K562 (cell line): Measurements from ENCODE around the gene GPC3. TPM values are rescaled to one million over a fixed set of nuclear protein-coding genes. Genes with fewer than 3 reads are reported as not detected.

ENCODE experiments used
- ATAC-seq: fragments of 200-7000 bp; cut with Tn5 transposase; 3 replicates; pipeline ENCODE4 v1.9.1; 2020; ENCODE audit warnings: moderate library complexity
- BruUV-seq: library from RNA; stranded (reverse); fragments of 400-500 nt; replicated peaks from 2 replicates; lab custom pipeline; 2021; lab: Mats Ljungman, UMichigan
- CTCF ChIA-PET: fragments of 300-600 bp; formaldehyde crosslinking; extraction: SDS; loops from one replicate; lab custom pipeline; 2021; ENCODE audit warnings: low intra/inter-chr PET ratio; lab: Yijun Ruan, JAX
- POLR2A ChIA-PET: fragments of 300-600, 350-650 bp; sonication (Branson Sonifier 250); formaldehyde crosslinking; extraction: SDS; loops from one replicate; lab custom pipeline; 2021; ENCODE audit warnings: antibody characterized with exemption, inconsistent platforms; lab: Yijun Ruan, JAX
- DNase-seq, 4 experiments: peaks; one replicate each; pipeline versions ENCODE4 v3.0.0 to v3.0.0-alpha.2; 2011 to 2018; ENCODE audit warnings: low spot score in 3 of 4, mixed read lengths in 3 of 4; ENCODE audit errors: extremely low read depth in 1 of 4
- FAIRE-seq: peaks from 2 replicates; lab custom pipeline; 2011; peaks lifted over from hg19 to GRCh38; lab: Jason Lieb, UNC
- H2AFZ ChIP-seq: 2 replicates; pipeline ENCODE4 v1.6.0; 2011; ENCODE audit warnings: low read depth, low read length, control low read depth, inconsistent platforms
- H3K27ac ChIP-seq: fragments of 200-600 bp; 3 replicates; pipeline ENCODE4 v1.8.0; 2011; ENCODE audit warnings: low read depth, mild to moderate bottlenecking, control low read depth, inconsistent platforms, low read length, moderate library complexity, mixed read lengths; ENCODE audit errors: extremely low read depth
- H3K27me3 ChIP-seq, 2 experiments: fragments of 300-600 bp in 1 of 2; 2 replicates in 1 of 2; 3 replicates in 1 of 2; pipeline versions ENCODE4 v1.6.0 to v1.8.0; 2011; ENCODE audit warnings: inconsistent platforms in 2 of 2, low read length in 2 of 2, mild to moderate bottlenecking in 1 of 2, mixed read lengths in 1 of 2, moderate library complexity in 1 of 2; ENCODE audit not compliant: control insufficient read depth in 2 of 2, insufficient read depth in 2 of 2
- H3K36me3 ChIP-seq: fragments of 300-600 bp; 3 replicates; pipeline ENCODE4 v1.8.0; 2011; ENCODE audit warnings: mild to moderate bottlenecking, low read length, inconsistent platforms; ENCODE audit not compliant: control insufficient read depth, insufficient read depth
- H3K4me1 ChIP-seq, 2 experiments: fragments of 200-600 bp in 1 of 2; replicated peaks in 1 of 2; 2 replicates in 1 of 2; 3 replicates in 1 of 2; pipeline versions ENCODE4 v1.5.1 to v1.8.0; 2011; ENCODE audit warnings: inconsistent platforms in 2 of 2, low read length in 2 of 2, mild to moderate bottlenecking in 1 of 2, mixed read lengths in 1 of 2, moderate library complexity in 1 of 2; ENCODE audit not compliant: control insufficient read depth in 2 of 2, insufficient read depth in 2 of 2
- H3K4me2 ChIP-seq: 2 replicates; pipeline ENCODE4 v1.6.1; 2011; ENCODE audit warnings: low read length, control low read depth, inconsistent platforms, mixed read lengths; ENCODE audit not compliant: insufficient read depth
- H3K4me3 ChIP-seq: fragments of 200-600 bp; sonication (generic), shearing (Covaris generic); 2 replicates; pipeline ENCODE4 v1.5.1; 2016; ENCODE audit warnings: control low read depth, inconsistent platforms
- H3K79me2 ChIP-seq: fragments of 200-600 bp; 3 replicates; pipeline ENCODE4 v1.8.0; 2011; ENCODE audit warnings: low read length, inconsistent platforms; ENCODE audit not compliant: control insufficient read depth, insufficient read depth
- H3K9ac ChIP-seq, 2 experiments: 2 replicates each; pipeline versions ENCODE4 v1.6.0 to v1.6.1; 2011; ENCODE audit warnings: low read depth in 2 of 2, low read length in 2 of 2, control low read depth in 1 of 2, inconsistent platforms in 1 of 2, mild to moderate bottlenecking in 1 of 2, mixed read lengths in 1 of 2; ENCODE audit not compliant: insufficient read depth in 1 of 2
- H3K9me1 ChIP-seq: one replicate; pipeline ENCODE4 v1.6.0; 2011; ENCODE audit warnings: inconsistent platforms, mild to moderate bottlenecking, low read length, moderate library complexity; ENCODE audit not compliant: control insufficient read depth, insufficient read depth
- H3K9me3 ChIP-seq: replicated peaks from 2 replicates; pipeline ENCODE4 v1.5.1; 2011; ENCODE audit warnings: low read depth, low read length, inconsistent platforms; ENCODE audit not compliant: control insufficient read depth, insufficient read depth
- H4K20me1 ChIP-seq: replicated peaks from 2 replicates; pipeline ENCODE4 v1.6.1; 2011; ENCODE audit warnings: low read length, inconsistent platforms, mixed read lengths; ENCODE audit not compliant: control insufficient read depth, insufficient read depth
- CHD4 ChIP-seq: fragments of 200-600 bp; sonication (generic); IDR thresholded peaks from 3 replicates; pipeline ENCODE4 v1.6.1; 2012; ENCODE audit warnings: low read depth, mild to moderate bottlenecking, mixed read lengths, low read length, inconsistent platforms; ENCODE audit not compliant: insufficient read depth, insufficient replicate concordance, poor library complexity, severe bottlenecking
- MTA2 ChIP-seq: fragments of 450-650 bp; IDR thresholded peaks from 2 replicates; pipeline ENCODE4 v1.6.1; 2016; ENCODE audit warnings: low read depth
- RUNX1 ChIP-seq: sonication (generic); IDR thresholded peaks from 2 replicates; pipeline ENCODE4 v1.6.1; 2016; ENCODE audit warnings: antibody characterized with exemption, low read depth
- SLC30A9 ChIP-seq: fragments of 250-450 bp; sonication (Bioruptor Pico); IDR thresholded peaks from 2 replicates; pipeline ENCODE4 v1.8.0; 2022; ENCODE audit warnings: mild to moderate bottlenecking, moderate library complexity
- SMARCA5 ChIP-seq: fragments of 450-650 bp; IDR thresholded peaks from 2 replicates; pipeline ENCODE4 v1.6.1; 2016
- ZBED1 ChIP-seq: IDR thresholded peaks from 2 replicates; pipeline ENCODE4 v1.6.1; 2014
- ZNF253 ChIP-seq: fragments of 250-450 bp; sonication (Bioruptor Pico); conservative IDR thresholded peaks from 2 replicates; pipeline ENCODE4 v1.6.1; 2021; ENCODE audit warnings: mild to moderate bottlenecking
- ZNF384 ChIP-seq: IDR thresholded peaks from 2 replicates; pipeline ENCODE4 v1.6.1; 2012; ENCODE audit warnings: low read depth, low read length, improper control_type of control experiment
- ZNF41 ChIP-seq: fragments of 250-450 bp; sonication (Bioruptor Pico); conservative IDR thresholded peaks from 2 replicates; pipeline ENCODE4 v1.4.0; 2020; ENCODE audit warnings: mild to moderate bottlenecking
- WGBS: fragments of 100-300 bp; shearing (Covaris generic); methylation state at CpG from one replicate; pipeline ENCODE4 v1.1.6; 2016; ENCODE audit warnings: low coverage, mixed read lengths; ENCODE audit not compliant: insufficient coverage; ENCODE audit errors: missing lambda C conversion rate; 5-methylcytosine and 5-hydroxymethylcytosine counted together
- in situ Hi-C: fragments of 300-500 bp; cut with MboI; formaldehyde crosslinking; loops from 4 replicates; pipeline ENCODE4 v1.15.0; 2018; ENCODE audit warnings: inconsistent platforms, mixed read lengths
- intact Hi-C: fragments of 100-400 bp; cut with micrococcal nuclease; formaldehyde crosslinking; loops from 2 replicates; pipeline ENCODE4 v1.14.2; 2022
- polyA plus RNA-seq, 8 experiments: library from polyadenylated mRNA; depleted of rRNA in 4 of 8; stranded (reverse) in 5 of 8; unstranded in 3 of 8; fragments of >200 nt; fragmentation: Nextera tagmentation in 2 of 8; fragmentation: Illumina TruSeq in 1 of 8; extraction: Ambion mirVana in 2 of 8; extraction: Trizol in 1 of 8; gene quantifications; 2 replicates each; pipeline versions ENCODE4 v1.2.1 to v1.2.3, GENCODE V29; 2011 to 2014; ENCODE audit warnings: inconsistent platforms in 1 of 8, missing spikeins in 1 of 8
- total RNA-seq, 7 experiments: library from RNA; depleted of rRNA in 6 of 7; stranded (reverse); fragments of >200 nt in 6 of 7; fragmentation: Illumina TruSeq in 2 of 7; extraction: Trizol in 2 of 7; gene quantifications; 2 replicates each; pipeline versions ENCODE4 v1.2.1 to v1.2.3, GENCODE V29; 2011 to 2021; ENCODE audit warnings: low replicate concordance in 1 of 7
- TF ChIP-seq, protein P1 (sequence below): fragments of 450-650 bp; formaldehyde crosslinking; IDR thresholded peaks from 2 replicates; pipeline ENCODE4 v1.4.0; 2022; ENCODE audit warnings: mild to moderate bottlenecking, moderate library complexity
- TF ChIP-seq, protein P2 (sequence below): fragments of 250-450 bp; sonication (Bioruptor Pico); IDR thresholded peaks from 2 replicates; pipeline ENCODE4 v1.5.0; 2021
- TF ChIP-seq, protein P3 (sequence below): fragments of 250-450 bp; sonication (Bioruptor Pico); IDR thresholded peaks from 2 replicates; pipeline ENCODE4 v1.5.1; 2021; ENCODE audit warnings: mild to moderate bottlenecking
- TF ChIP-seq, protein P4 (sequence below): fragments of 450-650 bp; IDR thresholded peaks from 2 replicates; pipeline ENCODE4 v1.6.1; 2017; ENCODE audit warnings: mild to moderate bottlenecking, moderate library complexity
- TF ChIP-seq, protein P5 (sequence below), 2 experiments: IDR thresholded peaks in 1 of 2; conservative IDR thresholded peaks in 1 of 2; 2 replicates each; pipeline ENCODE4 v1.6.1; 2016; ENCODE audit warnings: low read depth in 2 of 2, mild to moderate bottlenecking in 1 of 2, missing compliant biosample characterization in 1 of 2, missing genetic modification characterization in 1 of 2, moderate library complexity in 1 of 2

The GPC3 gene
- total and polyA plus RNA-seq, 9 of the 15 experiments (the other 6 are each of a cell fraction or from before 2014, with no cell fraction given) = 0.42 TPM; not detected in 8

DNA sequence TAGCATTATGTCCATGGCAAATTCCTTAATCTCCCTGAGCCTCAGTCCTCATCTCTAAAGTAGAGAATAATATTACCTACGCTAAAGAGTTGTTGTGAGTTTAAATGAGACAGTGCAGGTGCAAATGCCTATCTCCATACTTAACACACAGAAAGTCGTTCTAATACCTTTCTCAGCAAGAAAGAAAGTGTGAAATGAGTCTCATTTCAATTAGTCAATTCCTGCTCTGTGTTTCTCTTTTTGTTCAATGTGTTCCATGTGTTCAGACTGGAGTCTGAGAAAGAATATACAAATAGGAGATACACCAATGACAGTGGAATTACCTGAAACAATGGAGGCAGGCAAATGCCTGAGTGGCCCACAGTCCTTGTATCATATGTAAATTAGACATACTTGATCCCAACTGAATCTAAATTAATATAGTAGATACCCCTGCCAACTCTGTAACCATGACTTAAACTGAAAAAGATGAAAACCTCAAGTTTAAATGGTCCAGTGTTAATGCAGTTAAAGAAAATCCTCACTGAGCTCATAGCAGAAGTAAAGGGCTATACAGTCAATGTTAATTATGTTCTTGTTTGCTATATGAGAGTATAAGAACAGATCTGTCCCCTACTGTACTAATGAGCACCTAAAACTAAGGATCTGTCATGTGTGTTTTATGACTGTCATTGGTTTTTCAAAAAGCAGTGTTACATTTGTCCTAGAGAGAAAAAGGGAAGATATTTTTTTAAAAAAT, 68.2 kb downstream of the GPC3 start:
- ChIA-PET CTCF (interaction anchor here (0.7 kb wide), 1 partner anchor 1444 kb away, joined by 3 read pairs; no protein-coding TSS in a partner anchor), POLR2A (interaction anchor here (1.6 kb wide), 1 partner anchor 13 kb away, joined by 3 read pairs; no protein-coding TSS in a partner anchor)
- H3K4me2 ChIP-seq = no peak overlapping the region
- ATAC-seq = no peak
- 0% methylated on average over 2 of the region's 2 CpGs for whole genome bisulfite sequencing
- no peaks in the 10 kb centered on the region for H3K36me3 ChIP-seq
- no peaks in the 10 kb centered on the region for H4K20me1 ChIP-seq
- no peak for FAIRE-seq
- H3K9me3 ChIP-seq = no peaks in the 10 kb centered on the region
- no peak overlapping the region for H2AFZ ChIP-seq
- H3K79me2 ChIP-seq = no peaks in the 10 kb centered on the region
- no peak overlapping the region for H3K27ac ChIP-seq
- H3K27me3 ChIP-seq = no peaks in the 10 kb centered on the region
- no peaks in the 10 kb centered on the region for H3K4me1 ChIP-seq
- BruUV-seq = no TSS peak
- no peak for DNase-seq
- no peaks in the 10 kb centered on the region for H3K9me1 ChIP-seq
- intact Hi-C loops = no loop called here
- H3K9ac ChIP-seq = no peak overlapping the region
- in situ Hi-C loops = no loop called here
- no peak overlapping the region for H3K4me3 ChIP-seq
- TF ChIP-seq MTA2 (no peak), ZNF41 (CRISPR knock-in tag) (no peak), SMARCA5 (no peak), ZNF253 (CRISPR knock-in tag) (no peak), ZNF384 (no peak), SLC30A9 (no peak), RUNX1 (no peak), CHD4 (no peak), ZBED1 (no peak)
- TF ChIP-seq, protein P1, sequence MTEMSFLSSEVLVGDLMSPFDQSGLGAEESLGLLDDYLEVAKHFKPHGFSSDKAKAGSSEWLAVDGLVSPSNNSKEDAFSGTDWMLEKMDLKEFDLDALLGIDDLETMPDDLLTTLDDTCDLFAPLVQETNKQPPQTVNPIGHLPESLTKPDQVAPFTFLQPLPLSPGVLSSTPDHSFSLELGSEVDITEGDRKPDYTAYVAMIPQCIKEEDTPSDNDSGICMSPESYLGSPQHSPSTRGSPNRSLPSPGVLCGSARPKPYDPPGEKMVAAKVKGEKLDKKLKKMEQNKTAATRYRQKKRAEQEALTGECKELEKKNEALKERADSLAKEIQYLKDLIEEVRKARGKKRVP (CRISPR knock-in tag) = no peak
- TF ChIP-seq, protein P2, sequence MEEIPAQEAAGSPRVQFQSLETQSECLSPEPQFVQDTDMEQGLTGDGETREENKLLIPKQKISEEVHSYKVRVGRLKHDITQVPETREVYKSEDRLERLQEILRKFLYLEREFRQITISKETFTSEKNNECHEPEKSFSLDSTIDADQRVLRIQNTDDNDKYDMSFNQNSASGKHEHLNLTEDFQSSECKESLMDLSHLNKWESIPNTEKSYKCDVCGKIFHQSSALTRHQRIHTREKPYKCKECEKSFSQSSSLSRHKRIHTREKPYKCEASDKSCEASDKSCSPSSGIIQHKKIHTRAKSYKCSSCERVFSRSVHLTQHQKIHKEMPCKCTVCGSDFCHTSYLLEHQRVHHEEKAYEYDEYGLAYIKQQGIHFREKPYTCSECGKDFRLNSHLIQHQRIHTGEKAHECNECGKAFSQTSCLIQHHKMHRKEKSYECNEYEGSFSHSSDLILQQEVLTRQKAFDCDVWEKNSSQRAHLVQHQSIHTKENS (CRISPR knock-in tag) = no peak
- TF ChIP-seq, protein P3, sequence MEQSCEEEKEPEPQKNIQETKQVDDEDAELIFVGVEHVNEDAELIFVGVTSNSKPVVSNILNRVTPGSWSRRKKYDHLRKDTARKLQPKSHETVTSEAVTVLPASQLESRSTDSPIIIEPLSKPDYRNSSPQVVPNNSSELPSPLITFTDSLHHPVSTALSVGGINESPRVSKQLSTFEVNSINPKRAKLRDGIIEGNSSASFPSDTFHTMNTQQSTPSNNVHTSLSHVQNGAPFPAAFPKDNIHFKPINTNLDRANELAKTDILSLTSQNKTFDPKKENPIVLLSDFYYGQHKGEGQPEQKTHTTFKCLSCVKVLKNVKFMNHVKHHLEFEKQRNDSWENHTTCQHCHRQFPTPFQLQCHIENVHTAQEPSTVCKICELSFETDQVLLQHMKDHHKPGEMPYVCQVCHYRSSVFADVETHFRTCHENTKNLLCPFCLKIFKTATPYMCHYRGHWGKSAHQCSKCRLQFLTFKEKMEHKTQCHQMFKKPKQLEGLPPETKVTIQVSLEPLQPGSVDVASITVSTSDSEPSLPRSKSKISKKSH (CRISPR knock-in tag) = no peak
- TF ChIP-seq, protein P4, sequence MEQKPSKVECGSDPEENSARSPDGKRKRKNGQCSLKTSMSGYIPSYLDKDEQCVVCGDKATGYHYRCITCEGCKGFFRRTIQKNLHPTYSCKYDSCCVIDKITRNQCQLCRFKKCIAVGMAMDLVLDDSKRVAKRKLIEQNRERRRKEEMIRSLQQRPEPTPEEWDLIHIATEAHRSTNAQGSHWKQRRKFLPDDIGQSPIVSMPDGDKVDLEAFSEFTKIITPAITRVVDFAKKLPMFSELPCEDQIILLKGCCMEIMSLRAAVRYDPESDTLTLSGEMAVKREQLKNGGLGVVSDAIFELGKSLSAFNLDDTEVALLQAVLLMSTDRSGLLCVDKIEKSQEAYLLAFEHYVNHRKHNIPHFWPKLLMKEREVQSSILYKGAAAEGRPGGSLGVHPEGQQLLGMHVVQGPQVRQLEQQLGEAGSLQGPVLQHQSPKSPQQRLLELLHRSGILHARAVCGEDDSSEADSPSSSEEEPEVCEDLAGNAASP = no peak
- TF ChIP-seq, protein P5, sequence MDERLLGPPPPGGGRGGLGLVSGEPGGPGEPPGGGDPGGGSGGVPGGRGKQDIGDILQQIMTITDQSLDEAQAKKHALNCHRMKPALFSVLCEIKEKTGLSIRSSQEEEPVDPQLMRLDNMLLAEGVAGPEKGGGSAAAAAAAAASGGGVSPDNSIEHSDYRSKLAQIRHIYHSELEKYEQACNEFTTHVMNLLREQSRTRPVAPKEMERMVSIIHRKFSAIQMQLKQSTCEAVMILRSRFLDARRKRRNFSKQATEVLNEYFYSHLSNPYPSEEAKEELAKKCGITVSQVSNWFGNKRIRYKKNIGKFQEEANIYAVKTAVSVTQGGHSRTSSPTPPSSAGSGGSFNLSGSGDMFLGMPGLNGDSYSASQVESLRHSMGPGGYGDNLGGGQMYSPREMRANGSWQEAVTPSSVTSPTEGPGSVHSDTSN (CRISPR knock-in tag; IDR thresholded peaks at IDR 0.05; ENCODE audit: low read depth) = no peak
- TF ChIP-seq, protein P5 (tag; conservative IDR thresholded peaks at IDR 0.05; ENCODE audit: low read depth) = no peak
